Right lobe of liver (tissue), 6 donors: Measurements from ENCODE around the gene NR5A1. TPM values are rescaled to one million over a fixed set of nuclear protein-coding genes. Genes with fewer than 3 reads are reported as not detected.
A peak's percentile ranks its signal among the peaks of the same experiment; 100 is the strongest.

ENCODE experiments used
- ATAC-seq, 4 donors: fragments of 200-7000 bp; cut with Tn5 transposase; one replicate each; pipeline ENCODE4 v1.9.1; 2020; ENCODE audit warnings: mild to moderate bottlenecking in 4 of 4, moderate library complexity in 4 of 4
- DNase-seq, 3 donors: peaks; one replicate each; pipeline ENCODE4 v3.0.0-alpha.2; 2020
- H3K27ac ChIP-seq, 3 donors: fragments of 200-600 bp; one replicate each; pipeline ENCODE4 v1.8.0; 2022
- H3K27me3 ChIP-seq, 2 donors: fragments of 200-600 bp; one replicate each; pipeline ENCODE4 v1.8.0; 2022
- H3K36me3 ChIP-seq, 4 donors: fragments of 200-600 bp; sonication (generic) in 1 of 4; one replicate each; pipeline versions ENCODE4 v1.5.1 to v1.8.0; 2017 to 2022; ENCODE audit warnings: control low read depth in 1 of 4
- H3K4me1 ChIP-seq, 4 donors: fragments of 200-600 bp; sonication (generic) in 1 of 4; one replicate each; pipeline versions ENCODE4 v1.5.1 to v1.8.0; 2017 to 2022; ENCODE audit warnings: control low read depth in 1 of 4
- H3K4me3 ChIP-seq, 3 donors: fragments of 200-600 bp; one replicate each; pipeline ENCODE4 v1.8.0; 2022
- H3K9me3 ChIP-seq, 4 donors: fragments of 200-600 bp; sonication (generic) in 1 of 4; one replicate each; pipeline versions ENCODE4 v1.5.1 to v1.8.0; 2017 to 2022; ENCODE audit warnings: control low read depth in 1 of 4
- CTCF ChIP-seq, 4 donors: fragments of 200-600 bp in 3 of 4; fragments of 450-650 bp in 1 of 4; IDR thresholded peaks; one replicate each; pipeline versions ENCODE4 v1.5.1 to v1.8.0; 2016 to 2022; ENCODE audit warnings: antibody characterized with exemption in 4 of 4, mild to moderate bottlenecking in 2 of 4
- POLR2A ChIP-seq: fragments of 450-650 bp; IDR thresholded peaks from one replicate; pipeline ENCODE4 v1.6.1; 2017; ENCODE audit warnings: antibody characterized with exemption, mild to moderate bottlenecking
- WGBS: methylation state at CpG from one replicate; pipeline ENCODE4 v1.1.6; 2018; ENCODE audit warnings: low coverage, low lambda C conversion rate; ENCODE audit not compliant: insufficient coverage; ENCODE audit errors: missing lambda C conversion rate; 5-methylcytosine and 5-hydroxymethylcytosine counted together
- intact Hi-C, 2 donors: fragments of 100-400 bp; cut with DNase I; formaldehyde crosslinking; loops; one replicate each; pipeline versions ENCODE4 v1.11.2 to v1.14.1; 2022
- total RNA-seq, 6 experiments: library from RNA; depleted of rRNA in 2 of 6; stranded (reverse); fragments of >200 nt in 2 of 6; fragmentation: NEBNext Ultra II Directional in 3 of 6; extraction: Animal tissue kit (Norgen Biotek cat#: 25700) in 3 of 6; gene quantifications; one replicate each; pipeline versions ENCODE4 v1.1.0 to v1.2.4, GENCODE V29; 2016 to 2023
- donor health status: DM: no; HTN: yes; CAD: no.
- donor health status: DM: no; HTN: no; CAD: no.
- donor health status: DM: no; HTN: no; CAD: no.
- donor health status: DM: no; HTN: yes; CAD: no.
- donor health status: DM: no; HTN: yes; CAD: no.

NR5A1 gene
- total RNA-seq, 6 experiments from 2014 or later: 0.26 TPM; not detected in 5

- H3K36me3 ChIP-seq: no peaks in the 10 kb centered on the region
- WGBS: 51% methylated on average over 3 of the region's 10 CpGs
- no peak overlapping the region for H3K27ac ChIP-seq
- ATAC-seq: no peak
- no peaks in the 10 kb centered on the region for H3K9me3 ChIP-seq
- no peak for DNase-seq
- no peaks in the 10 kb centered on the region for H3K27me3 ChIP-seq
- TF ChIP-seq POLR2A (no peak), CTCF (IDR thresholded peaks at IDR 0.05) (no peak)
- no peak overlapping the region for H3K4me3 ChIP-seq
- no peaks in the 10 kb centered on the region for H3K4me1 ChIP-seq
- intact Hi-C loops: no loop called here
Observed at GRCh38 chr9:124440786-124441185, 66.4 kb downstream of the NR5A1 start.

- TF ChIP-seq POLR2A (no peak), CTCF (IDR thresholded peaks at IDR 0.05) (no peak)
- Histone ChIP-seq H3K36me3 (no peaks in the 10 kb centered on the region), H3K4me1 (no peaks in the 10 kb centered on the region), H3K27ac (no peak overlapping the region), H3K27me3 (no peaks in the 10 kb centered on the region), H3K4me3 (no peak overlapping the region), H3K9me3 (no peaks in the 10 kb centered on the region)
- intact Hi-C loops: no loop called here
- WGBS: no CpG with 5 or more reads among the region's 6 CpGs
- no peak for DNase-seq
- peak in 1 of 4 donors; percentile 26 for ATAC-seq
Observed at GRCh38 chr9:124439686-124440243, 67.4 kb downstream of the NR5A1 start.

- TF ChIP-seq POLR2A: no peak
- TF ChIP-seq CTCF (IDR thresholded peaks at IDR 0.05): no peak
- Histone ChIP-seq H3K27ac (no peak overlapping the region), H3K36me3 (no peaks in the 10 kb centered on the region), H3K4me3 (no peak overlapping the region), H3K9me3 (no peaks in the 10 kb centered on the region), H3K27me3 (no peaks in the 10 kb centered on the region), H3K4me1 (no peaks in the 10 kb centered on the region)
- DNase-seq (no peak), ATAC-seq (no peak)
- intact Hi-C loops: no loop called here
- WGBS: 80% methylated on average over 1 of the region's 1 CpG
Observed at GRCh38 chr9:124439086-124439485, 68.1 kb downstream of the NR5A1 start.

GRCh38 chr9:124438091-124438490 is 69.1 kb downstream of the NR5A1 start:
- Histone ChIP-seq H3K4me3 (no peak overlapping the region), H3K9me3 (no peaks in the 10 kb centered on the region), H3K27ac (no peak overlapping the region), H3K4me1 (no peaks in the 10 kb centered on the region), H3K27me3 (no peaks in the 10 kb centered on the region), H3K36me3 (no peaks in the 10 kb centered on the region)
- ATAC-seq (no peak), DNase-seq (no peak)
- TF ChIP-seq CTCF (IDR thresholded peaks at IDR 0.05) (no peak), POLR2A (no peak)
- WGBS: 82% methylated on average over 9 of the region's 9 CpGs
- intact Hi-C loops: no loop called here

- H3K36me3 ChIP-seq: no peaks in the 10 kb centered on the region
- H3K4me3 ChIP-seq: no peak overlapping the region
- no peaks in the 10 kb centered on the region for H3K27me3 ChIP-seq
- ATAC-seq: no peak
- TF ChIP-seq CTCF (IDR thresholded peaks at IDR 0.05) (no peak), POLR2A (no peak)
- intact Hi-C loops: no loop called here
- no peak overlapping the region for H3K27ac ChIP-seq
- H3K9me3 ChIP-seq: no peaks in the 10 kb centered on the region
- WGBS: no CpG with 5 or more reads among the region's 3 CpGs
- H3K4me1 ChIP-seq: no peaks in the 10 kb centered on the region
- DNase-seq: peak in 1 of 3 donors; percentile 34
Observed at GRCh38 chr9:124437086-124437485, 70.1 kb downstream of the NR5A1 start.
